Measurements from ENCODE around the gene FRMD4A. TPM values are rescaled to one million over a fixed set of nuclear protein-coding genes. Genes with fewer than 3 reads are reported as not detected.
"Not testable (repeated sequence)": the region's sequence is repeated elsewhere in the genome, so short reads cannot be mapped to it uniquely, and the experiment has no call there.

FRMD4A gene
- total RNA-seq, 2 experiments from 2014 or later, result 3.1 to 3.7 TPM

GRCh38 chr10:13957856-13958255 lies 372.9 kb downstream of the FRMD4A start:
- H3K4me3 ChIP-seq (ENCODE audit: low read length), result no peak overlapping the region
- TF ChIP-seq, protein P1, sequence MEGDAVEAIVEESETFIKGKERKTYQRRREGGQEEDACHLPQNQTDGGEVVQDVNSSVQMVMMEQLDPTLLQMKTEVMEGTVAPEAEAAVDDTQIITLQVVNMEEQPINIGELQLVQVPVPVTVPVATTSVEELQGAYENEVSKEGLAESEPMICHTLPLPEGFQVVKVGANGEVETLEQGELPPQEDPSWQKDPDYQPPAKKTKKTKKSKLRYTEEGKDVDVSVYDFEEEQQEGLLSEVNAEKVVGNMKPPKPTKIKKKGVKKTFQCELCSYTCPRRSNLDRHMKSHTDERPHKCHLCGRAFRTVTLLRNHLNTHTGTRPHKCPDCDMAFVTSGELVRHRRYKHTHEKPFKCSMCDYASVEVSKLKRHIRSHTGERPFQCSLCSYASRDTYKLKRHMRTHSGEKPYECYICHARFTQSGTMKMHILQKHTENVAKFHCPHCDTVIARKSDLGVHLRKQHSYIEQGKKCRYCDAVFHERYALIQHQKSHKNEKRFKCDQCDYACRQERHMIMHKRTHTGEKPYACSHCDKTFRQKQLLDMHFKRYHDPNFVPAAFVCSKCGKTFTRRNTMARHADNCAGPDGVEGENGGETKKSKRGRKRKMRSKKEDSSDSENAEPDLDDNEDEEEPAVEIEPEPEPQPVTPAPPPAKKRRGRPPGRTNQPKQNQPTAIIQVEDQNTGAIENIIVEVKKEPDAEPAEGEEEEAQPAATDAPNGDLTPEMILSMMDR (IDR thresholded peaks at IDR 0.05), result no peak
- no peak for ATAC-seq (ENCODE audit: poor library complexity)
- H3K4me1 Mint-ChIP-seq (ENCODE audit: low read depth), result peaks cover 10% of the 10 kb centered on the region
- no peaks in the 10 kb centered on the region for H3K4me1 ChIP-seq (ENCODE audit: insufficient read depth, low read length)
- H3K27ac Mint-ChIP-seq, result no peak overlapping the region
- peaks cover 0 to 8% of the 10 kb centered on the region in 2 experiments for H3K9me3 ChIP-seq (ENCODE audit: control insufficient read depth in 1 of 2, insufficient read depth in 1 of 2, low read length in 2 of 2)
- intact Hi-C loops (cut with DNase I, micrococcal nuclease), result no loop called here
- no peak overlapping the region for H3K27ac ChIP-seq (ENCODE audit: low read depth in 1 of 2, low read length in 2 of 2)
- H3K4me3 Mint-ChIP-seq, result no peak overlapping the region
- ChIA-PET POLR2A (no interaction called here), CTCF (interaction anchor here (0.6 kb wide), 1 partner anchor 520 kb away, joined by 3 read pairs; no protein-coding TSS in a partner anchor)
- H3K36me3 ChIP-seq (ENCODE audit: insufficient read depth, low read length), result no peaks in the 10 kb centered on the region
- peaks cover 3% of the 10 kb centered on the region for H3K9me3 Mint-ChIP-seq
- no peak for DNase-seq
- no peaks in the 10 kb centered on the region for H3K36me3 Mint-ChIP-seq (ENCODE audit: low read depth)
- no peaks in the 10 kb centered on the region for H3K27me3 Mint-ChIP-seq
- peaks cover 0 to 5% of the 10 kb centered on the region in 2 experiments for H3K27me3 ChIP-seq (ENCODE audit: control insufficient read depth in 1 of 2, insufficient read depth in 2 of 2, low read length in 2 of 2)

GRCh38 chr10:13956826-13957225 lies 373.9 kb downstream of the FRMD4A start:
- Mint-ChIP-seq H3K4me1 (ENCODE audit: low read depth) (peaks cover 10% of the 10 kb centered on the region), H3K27me3 (no peaks in the 10 kb centered on the region), H3K4me3 (no peak overlapping the region), H3K36me3 (ENCODE audit: low read depth) (no peaks in the 10 kb centered on the region), H3K9me3 (peaks cover 3% of the 10 kb centered on the region), H3K27ac (no peak overlapping the region)
- TF ChIP-seq, protein P1 (IDR thresholded peaks at IDR 0.05), result no peak
- intact Hi-C loops (cut with DNase I, micrococcal nuclease), result no loop called here
- H3K27me3 ChIP-seq (ENCODE audit: control insufficient read depth in 1 of 2, insufficient read depth in 2 of 2, low read length in 2 of 2), result peaks cover 0 to 5% of the 10 kb centered on the region in 2 experiments
- H3K36me3 ChIP-seq (ENCODE audit: insufficient read depth, low read length), result no peaks in the 10 kb centered on the region
- no peak overlapping the region for H3K4me3 ChIP-seq (ENCODE audit: low read length)
- peaks cover 0 to 8% of the 10 kb centered on the region in 2 experiments for H3K9me3 ChIP-seq (ENCODE audit: control insufficient read depth in 1 of 2, insufficient read depth in 1 of 2, low read length in 2 of 2)
- POLR2A ChIA-PET, result no interaction called here
- DNase-seq, result no peak
- H3K4me1 ChIP-seq (ENCODE audit: insufficient read depth, low read length), result no peaks in the 10 kb centered on the region
- no peak for ATAC-seq (ENCODE audit: poor library complexity)
- CTCF ChIA-PET, result no interaction called here
- no peak overlapping the region for H3K27ac ChIP-seq (ENCODE audit: low read depth in 1 of 2, low read length in 2 of 2)

GRCh38 chr10:13955409-13956068 lies 375.2 kb downstream of the FRMD4A start:
- Histone ChIP-seq H3K36me3 (ENCODE audit: insufficient read depth, low read length) (no peaks in the 10 kb centered on the region), H3K27me3 (ENCODE audit: control insufficient read depth in 1 of 2, insufficient read depth in 2 of 2, low read length in 2 of 2) (no peaks in the 10 kb centered on the region), H3K4me3 (ENCODE audit: low read length) (no peak overlapping the region), H3K27ac (ENCODE audit: low read depth in 1 of 2, low read length in 2 of 2) (no peak overlapping the region), H3K9me3 (ENCODE audit: control insufficient read depth in 1 of 2, insufficient read depth in 1 of 2, low read length in 2 of 2) (peaks cover 0 to 8% of the 10 kb centered on the region in 2 experiments), H3K4me1 (ENCODE audit: insufficient read depth, low read length) (no peaks in the 10 kb centered on the region)
- H3K4me3 Mint-ChIP-seq, result no peak overlapping the region
- TF ChIP-seq, protein P1 (IDR thresholded peaks at IDR 0.05), result no peak
- no peak overlapping the region for H3K27ac Mint-ChIP-seq
- ChIA-PET POLR2A (no interaction called here), CTCF (no interaction called here)
- H3K4me1 Mint-ChIP-seq (ENCODE audit: low read depth), result no peaks in the 10 kb centered on the region
- peaks cover 3% of the 10 kb centered on the region for H3K9me3 Mint-ChIP-seq
- ATAC-seq (ENCODE audit: poor library complexity), result no peak
- intact Hi-C loops (cut with DNase I, micrococcal nuclease), result no loop called here
- DNase-seq, result no peak
- H3K27me3 Mint-ChIP-seq, result no peaks in the 10 kb centered on the region
- H3K36me3 Mint-ChIP-seq (ENCODE audit: low read depth), result no peaks in the 10 kb centered on the region

DNA sequence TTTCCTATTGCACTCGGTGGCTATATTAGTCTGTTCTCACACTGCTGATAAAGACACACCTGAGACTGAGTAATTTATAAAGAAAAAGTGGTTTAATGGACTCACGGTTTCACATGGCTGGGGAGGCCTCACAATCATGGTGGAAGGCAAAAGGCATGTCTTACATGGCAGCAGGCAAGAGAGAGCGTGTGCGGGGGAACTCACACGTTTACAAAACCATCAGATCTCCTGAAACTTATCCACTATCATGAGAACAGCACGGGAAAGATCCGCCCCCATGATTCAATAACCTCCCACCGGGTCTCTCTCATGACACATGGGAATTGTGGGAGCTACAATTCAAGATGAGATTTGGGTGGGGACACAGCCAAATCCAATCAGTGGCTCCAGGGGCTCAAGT lies 376.5 kb downstream of the FRMD4A start:
- H3K9me3 Mint-ChIP-seq; H3K36me3 Mint-ChIP-seq (ENCODE audit: low read depth); H3K9me3 ChIP-seq (ENCODE audit: control insufficient read depth in 1 of 2, insufficient read depth in 1 of 2, low read length in 2 of 2); DNase-seq; intact Hi-C loops (cut with DNase I, micrococcal nuclease); H3K36me3 ChIP-seq (ENCODE audit: insufficient read depth, low read length); POLR2A ChIA-PET; H3K27ac ChIP-seq (ENCODE audit: low read depth in 1 of 2, low read length in 2 of 2); H3K27me3 Mint-ChIP-seq; ATAC-seq (ENCODE audit: poor library complexity); H3K27ac Mint-ChIP-seq; H3K27me3 ChIP-seq (ENCODE audit: control insufficient read depth in 1 of 2, insufficient read depth in 2 of 2, low read length in 2 of 2); H3K4me3 Mint-ChIP-seq; H3K4me1 Mint-ChIP-seq (ENCODE audit: low read depth); CTCF ChIA-PET; H3K4me3 ChIP-seq (ENCODE audit: low read length); H3K4me1 ChIP-seq (ENCODE audit: insufficient read depth, low read length): not testable (repeated sequence)
